Activated CD4-positive, alpha-beta T cell treated with anti-CD3 and anti-CD28 coated beads, Interleukin-2, amount 10 ng/mL, durations not matched to agents 7 days and 5 days (primary cell): ENCODE results near the gene NFAM1. TPM values are rescaled to one million over a fixed set of nuclear protein-coding genes. Genes with fewer than 3 reads are reported as not detected.

Experiments used
- CTCF ChIA-PET: fragments of 350-600 bp; sonication (Branson Sonifier 250); formaldehyde crosslinking; loops from one replicate; lab custom pipeline; 2021; ENCODE audit warnings: antibody characterized with exemption; lab: Charles Lee
- POLR2A ChIA-PET: fragments of 350-600 bp; sonication (Branson Sonifier 250); formaldehyde crosslinking; loops from one replicate; lab custom pipeline; 2021; ENCODE audit warnings: antibody characterized with exemption; lab: Charles Lee
- DNase-seq: peaks from one replicate; pipeline ENCODE4 v3.0.0-alpha.2; 2020
- H3K27ac Mint-ChIP-seq: one replicate; pipeline ENCODE4 v1.8.0; 2021; ENCODE audit warnings: mild to moderate bottlenecking, moderate library complexity, mixed read lengths
- H3K27me3 Mint-ChIP-seq: one replicate; pipeline ENCODE4 v1.8.0; 2021; ENCODE audit warnings: mixed read lengths
- H3K36me3 Mint-ChIP-seq: one replicate; pipeline ENCODE4 v1.8.0; 2021; ENCODE audit warnings: low read depth, mixed read lengths
- H3K4me1 Mint-ChIP-seq: one replicate; pipeline ENCODE4 v1.8.0; 2021; ENCODE audit warnings: mixed read lengths
- H3K4me3 Mint-ChIP-seq: one replicate; pipeline ENCODE4 v1.8.0; 2021; ENCODE audit warnings: mild to moderate bottlenecking, moderate library complexity, mixed read lengths
- H3K9me3 Mint-ChIP-seq: one replicate; pipeline ENCODE4 v1.8.0; 2021; ENCODE audit warnings: mixed read lengths
- total RNA-seq, 2 experiments: library from RNA; stranded (reverse); gene quantifications; one replicate each; pipeline ENCODE4 v1.2.3, GENCODE V29; 2021

NFAM1 gene
- total RNA-seq, 2 experiments from 2014 or later = 0.02 to 0.04 TPM

DNA sequence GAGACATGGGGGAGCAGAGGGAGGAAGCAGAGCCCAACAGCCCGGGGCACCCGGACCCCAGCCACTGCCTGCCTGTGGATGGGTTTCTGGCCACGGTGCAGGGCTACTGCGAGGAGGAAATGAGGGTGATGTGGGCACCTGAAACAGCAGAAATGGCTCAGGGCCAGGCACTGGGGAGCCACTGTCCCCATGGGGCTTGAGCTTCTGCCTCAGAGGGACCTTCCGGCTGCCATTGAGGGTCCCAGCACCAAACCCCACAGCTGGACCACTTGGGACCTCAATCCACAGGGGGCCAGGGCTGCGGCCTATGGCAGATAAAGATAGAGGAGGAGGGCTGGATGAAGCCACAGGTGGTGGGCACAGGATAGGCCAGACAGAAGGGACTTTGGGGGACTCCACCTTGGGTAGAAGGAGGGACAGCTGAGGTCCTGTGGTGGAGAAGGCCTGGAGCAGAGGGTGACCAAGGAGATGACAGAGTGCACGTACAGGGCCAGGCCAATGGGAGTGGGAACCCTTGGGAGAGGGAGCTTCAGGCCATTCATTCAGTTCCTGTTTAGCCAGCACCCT, 48.3 kb downstream of the NFAM1 start:
- ChIA-PET CTCF (interaction anchor here (0.5 to 1.2 kb wide), 2 partner anchors 23 to 53 kb away, joined by 3 to 5 read pairs; no protein-coding TSS in a partner anchor), POLR2A (no interaction called here)
- Mint-ChIP-seq H3K9me3 (no peaks in the 10 kb centered on the region), H3K4me3 (no peak overlapping the region), H3K4me1 (no peaks in the 10 kb centered on the region), H3K27me3 (peaks cover 3% of the 10 kb centered on the region), H3K36me3 (no peaks in the 10 kb centered on the region), H3K27ac (no peak overlapping the region)
- no peak for DNase-seq

- H3K27ac Mint-ChIP-seq = no peak overlapping the region
- no peaks in the 10 kb centered on the region for H3K9me3 Mint-ChIP-seq
- no peak overlapping the region for H3K4me3 Mint-ChIP-seq
- ChIA-PET POLR2A (no interaction called here), CTCF (interaction anchor here (1.2 kb wide), 1 partner anchor 24 kb away, joined by 5 read pairs; no protein-coding TSS in a partner anchor)
- no peaks in the 10 kb centered on the region for H3K4me1 Mint-ChIP-seq
- peaks cover 3% of the 10 kb centered on the region for H3K27me3 Mint-ChIP-seq
- no peak for DNase-seq
- H3K36me3 Mint-ChIP-seq = no peaks in the 10 kb centered on the region
These were observed 48.9 kb downstream of the NFAM1 start for GRCh38 chr22:42383287-42383686.

GRCh38 chr22:42380769-42381551, 51.2 kb downstream of the NFAM1 start:
- Mint-ChIP-seq H3K9me3 (no peaks in the 10 kb centered on the region), H3K27ac (no peak overlapping the region), H3K4me3 (no peak overlapping the region), H3K27me3 (peaks cover 3% of the 10 kb centered on the region), H3K36me3 (no peaks in the 10 kb centered on the region), H3K4me1 (no peaks in the 10 kb centered on the region)
- DNase-seq = no peak
- ChIA-PET POLR2A (no interaction called here), CTCF (no interaction called here)

GRCh38 chr22:42379966-42380537, 52.2 kb downstream of the NFAM1 start:
- DNase-seq = no peak
- H3K27me3 Mint-ChIP-seq = peaks cover 3% of the 10 kb centered on the region
- no peaks in the 10 kb centered on the region for H3K9me3 Mint-ChIP-seq
- no peak overlapping the region for H3K27ac Mint-ChIP-seq
- CTCF ChIA-PET = interaction anchor here (0.5 to 1.0 kb wide), 2 partner anchors 27 to 156 kb away, joined by 3 read pairs; no protein-coding TSS in a partner anchor
- H3K4me1 Mint-ChIP-seq = no peaks in the 10 kb centered on the region
- no peaks in the 10 kb centered on the region for H3K36me3 Mint-ChIP-seq
- POLR2A ChIA-PET = no interaction called here
- H3K4me3 Mint-ChIP-seq = no peak overlapping the region

DNA sequence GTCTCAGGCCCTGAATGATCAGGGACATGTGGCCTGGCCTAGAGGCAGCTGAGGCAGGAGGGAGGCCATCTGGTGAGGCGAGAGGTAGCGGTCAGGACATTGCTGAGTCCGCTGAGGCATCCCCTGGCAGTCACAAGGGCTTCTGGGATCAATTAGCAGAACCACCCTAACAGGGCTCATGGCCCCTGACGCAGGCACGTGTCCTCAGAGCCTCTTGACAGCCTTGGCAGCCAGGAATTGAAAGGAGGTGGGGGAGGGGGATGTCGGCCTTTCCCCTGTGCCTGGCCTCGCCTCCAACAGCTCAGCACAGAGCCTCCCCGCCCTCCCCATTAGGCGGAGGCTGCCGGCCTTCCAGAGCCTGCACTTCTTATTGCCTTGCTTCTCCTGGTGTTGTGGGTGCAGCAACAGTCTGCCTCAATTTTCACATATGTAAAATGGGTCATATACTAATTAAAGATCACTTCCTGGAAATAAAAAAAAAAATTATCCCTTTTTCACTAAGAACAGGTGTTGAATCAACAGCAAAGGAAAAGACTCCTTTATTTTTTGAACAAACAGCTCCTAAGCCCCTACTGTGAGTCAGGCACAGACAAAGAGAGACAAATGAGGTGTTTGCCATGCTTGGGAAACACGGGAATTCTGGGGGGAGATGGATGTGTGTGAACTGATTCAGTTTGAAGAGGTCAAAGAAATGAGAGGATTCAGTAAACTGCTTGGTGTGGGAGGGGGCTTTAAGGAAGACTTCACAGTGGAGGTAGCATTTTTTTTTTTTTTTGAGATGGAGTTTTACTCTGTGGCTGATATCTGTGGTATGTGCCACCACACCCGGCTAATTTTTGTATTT, 55.3 kb downstream of the NFAM1 start:
- Mint-ChIP-seq H3K4me3 (no peak overlapping the region), H3K9me3 (no peaks in the 10 kb centered on the region), H3K4me1 (peaks cover 3% of the 10 kb centered on the region), H3K27ac (no peak overlapping the region), H3K36me3 (no peaks in the 10 kb centered on the region), H3K27me3 (no peaks in the 10 kb centered on the region)
- CTCF ChIA-PET = interaction anchor here (0.7 to 1.6 kb wide), 4 partner anchors 14 to 177 kb away, joined by 3 to 5 read pairs (median 3); no protein-coding TSS in a partner anchor
- no peak for DNase-seq
- POLR2A ChIA-PET = no interaction called here

GRCh38 chr22:42375982-42376381, 56.2 kb downstream of the NFAM1 start:
- DNase-seq = no peak
- Mint-ChIP-seq H3K4me3 (no peak overlapping the region), H3K27ac (no peak overlapping the region), H3K4me1 (peaks cover 3% of the 10 kb centered on the region), H3K27me3 (peaks cover 2% of the 10 kb centered on the region), H3K36me3 (no peaks in the 10 kb centered on the region), H3K9me3 (no peaks in the 10 kb centered on the region)
- ChIA-PET CTCF (interaction anchor here (1.2 to 1.5 kb wide), 2 partner anchors 14 to 62 kb away, joined by 3 read pairs; no protein-coding TSS in a partner anchor), POLR2A (no interaction called here)

DNA sequence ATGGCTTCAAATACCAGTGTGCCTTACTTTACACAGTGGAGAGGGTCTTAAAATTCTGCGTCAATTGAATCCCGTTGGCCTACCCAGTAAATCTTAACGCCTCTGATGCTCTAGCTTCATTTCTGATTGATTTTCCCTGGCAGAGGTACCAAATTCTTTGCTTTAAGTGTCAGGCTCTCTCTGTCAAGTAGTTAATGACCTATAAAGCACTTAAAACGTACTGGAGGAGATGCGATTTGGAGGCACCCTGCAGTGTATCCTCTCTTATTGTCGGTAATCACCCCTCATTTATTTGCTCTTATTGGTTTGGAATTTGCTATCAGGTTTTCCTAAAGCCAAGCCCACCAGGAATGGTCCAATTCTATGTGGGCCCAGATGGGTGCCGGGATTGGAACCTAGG, 59.2 kb downstream of the NFAM1 start:
- Mint-ChIP-seq H3K9me3 (no peaks in the 10 kb centered on the region), H3K4me1 (peaks cover 14% of the 10 kb centered on the region), H3K36me3 (no peaks in the 10 kb centered on the region), H3K4me3 (no peak overlapping the region), H3K27ac (no peak overlapping the region), H3K27me3 (peaks cover 14% of the 10 kb centered on the region)
- CTCF ChIA-PET = no interaction called here
- POLR2A ChIA-PET = no interaction called here
- DNase-seq = no peak

GRCh38 chr22:42371501-42371900, 60.7 kb downstream of the NFAM1 start:
- DNase-seq = no peak
- peaks cover 28% of the 10 kb centered on the region for H3K27me3 Mint-ChIP-seq
- H3K9me3 Mint-ChIP-seq = no peaks in the 10 kb centered on the region
- CTCF ChIA-PET = interaction anchor here (0.6 to 0.9 kb wide), 2 partner anchors 12 to 377 kb away, joined by 3 to 4 read pairs; no protein-coding TSS in a partner anchor
- H3K4me1 Mint-ChIP-seq = peaks cover 17% of the 10 kb centered on the region
- H3K4me3 Mint-ChIP-seq = no peak overlapping the region
- no peak overlapping the region for H3K27ac Mint-ChIP-seq
- no peaks in the 10 kb centered on the region for H3K36me3 Mint-ChIP-seq
- POLR2A ChIA-PET = no interaction called here

GRCh38 chr22:42371099-42371498, 61.1 kb downstream of the NFAM1 start:
- ChIA-PET POLR2A (interaction anchor here (0.6 kb wide), 1 partner anchor 11 kb away, joined by 3 read pairs; no protein-coding TSS in a partner anchor), CTCF (interaction anchor here (0.6 kb wide), 1 partner anchor 377 kb away, joined by 3 read pairs; no protein-coding TSS in a partner anchor)
- Mint-ChIP-seq H3K36me3 (no peaks in the 10 kb centered on the region), H3K27me3 (peaks cover 32% of the 10 kb centered on the region), H3K9me3 (no peaks in the 10 kb centered on the region), H3K4me3 (no peak overlapping the region), H3K27ac (no peak overlapping the region), H3K4me1 (peaks cover 17% of the 10 kb centered on the region)
- DNase-seq = no peak

DNA sequence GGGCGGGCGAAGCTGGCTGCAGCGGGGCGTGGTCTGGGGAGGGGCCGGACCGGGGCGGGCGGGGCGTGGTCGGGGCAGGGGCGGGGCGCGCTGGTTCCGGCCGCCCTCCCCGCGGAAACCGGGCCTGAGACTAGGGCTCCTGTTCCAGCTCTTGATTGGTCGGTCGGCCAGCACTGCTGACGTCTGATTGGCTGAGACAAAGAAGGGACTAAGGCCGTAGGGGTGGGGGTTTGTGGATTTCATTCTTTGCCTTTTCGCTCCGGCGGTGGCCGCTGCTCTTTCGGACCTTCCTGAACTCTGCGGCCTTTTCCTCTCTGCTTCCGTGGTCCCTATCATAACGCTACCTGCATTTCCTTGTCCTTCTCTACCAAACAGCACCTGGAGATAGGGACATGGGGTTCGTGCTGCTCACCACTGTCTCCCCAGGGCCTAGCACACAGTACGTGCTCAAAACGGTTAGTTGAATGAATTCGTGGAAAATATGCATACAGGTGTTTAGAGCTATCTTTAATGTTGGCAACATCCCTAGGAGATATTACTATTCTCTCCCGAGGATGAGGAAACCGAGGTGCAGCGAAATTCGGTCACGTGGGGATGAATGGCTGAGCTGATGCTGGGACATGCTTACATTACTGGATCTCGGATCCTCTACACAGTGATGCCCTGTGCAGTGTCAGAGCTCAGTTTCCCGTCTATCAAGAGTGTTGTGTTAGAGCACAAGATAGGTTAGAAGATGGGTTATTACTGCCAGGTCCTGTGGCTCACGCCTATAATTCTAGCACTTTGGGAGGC, 62.8 kb downstream of the NFAM1 start:
- ChIA-PET CTCF (interaction anchor here (0.5 to 1.5 kb wide), 4 partner anchors 10 to 423 kb away, joined by 3 to 6 read pairs (median 3); partner anchors contain the start of gene CENPM), POLR2A (no interaction called here)
- peaks cover 48% of the 10 kb centered on the region for H3K27me3 Mint-ChIP-seq
- peak; percentile 87 for DNase-seq
- H3K4me1 Mint-ChIP-seq = peaks cover 15% of the 10 kb centered on the region
- peak overlapping the region; percentile 73 for H3K4me3 Mint-ChIP-seq
- H3K36me3 Mint-ChIP-seq = no peaks in the 10 kb centered on the region
- no peaks in the 10 kb centered on the region for H3K9me3 Mint-ChIP-seq
- peak overlapping the region; percentile 67 for H3K27ac Mint-ChIP-seq

DNA sequence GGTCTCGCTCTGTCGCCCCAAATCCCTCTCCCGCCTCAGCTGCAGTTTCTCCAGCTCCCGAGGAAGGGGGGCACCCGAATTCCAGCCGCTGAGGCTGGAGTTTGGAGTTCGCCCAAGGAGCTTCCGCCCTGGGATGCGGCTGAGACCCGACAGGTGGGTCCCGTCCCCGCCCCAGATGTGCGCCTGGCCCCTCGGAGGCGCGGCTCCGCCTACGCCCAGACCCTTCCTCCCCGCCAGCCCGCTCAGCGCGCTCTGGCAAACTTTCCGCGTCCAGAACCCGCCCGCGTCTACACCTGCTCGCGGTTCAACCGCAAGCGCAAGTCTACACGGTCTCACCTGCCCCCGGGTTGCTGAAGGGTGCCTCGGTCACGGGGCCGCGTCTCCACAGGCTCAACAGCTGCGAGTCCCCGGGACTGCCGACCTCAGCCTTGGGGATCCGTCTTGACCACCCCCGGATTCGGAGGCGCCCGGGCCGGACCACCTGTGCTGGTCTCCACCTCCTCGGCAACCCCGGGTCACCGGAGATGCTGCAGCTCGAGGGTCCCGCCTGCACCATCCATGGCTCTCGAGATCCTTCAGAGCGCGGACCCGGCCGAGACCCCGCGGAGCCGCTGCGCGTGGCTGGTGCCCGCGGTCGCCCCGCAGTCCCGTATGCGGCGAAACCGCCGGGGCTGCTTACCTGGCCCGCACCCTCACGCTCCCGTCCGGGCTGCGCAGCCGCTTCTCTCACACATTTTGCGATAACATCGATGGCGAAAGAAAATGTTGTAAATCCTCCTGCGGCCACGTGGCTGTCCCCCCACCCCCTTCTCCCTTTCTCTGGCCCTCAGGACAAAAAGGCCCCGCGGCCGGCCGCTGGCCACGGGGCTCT, 63.6 kb downstream of the NFAM1 start:
- H3K4me3 Mint-ChIP-seq = peak overlapping the region; percentile 73
- no peak overlapping the region for H3K27ac Mint-ChIP-seq
- POLR2A ChIA-PET = no interaction called here
- no peaks in the 10 kb centered on the region for H3K36me3 Mint-ChIP-seq
- CTCF ChIA-PET = interaction anchor here (0.5 to 1.5 kb wide), 5 partner anchors 9 to 422 kb away, joined by 3 to 6 read pairs (median 3); partner anchors contain the start of gene CENPM
- peaks cover 56% of the 10 kb centered on the region for H3K27me3 Mint-ChIP-seq
- peaks cover 15% of the 10 kb centered on the region for H3K4me1 Mint-ChIP-seq
- no peaks in the 10 kb centered on the region for H3K9me3 Mint-ChIP-seq
- peak; percentile 24 for DNase-seq
